GM18508 (cell line): Measurements from ENCODE around the gene CXorf58.
"Not testable (repeated sequence)": the region's sequence is repeated elsewhere in the genome, so short reads cannot be mapped to it uniquely, and the experiment has no call there.

Source experiments
- ATAC-seq: cut with Tn5 transposase; IDR thresholded peaks from one replicate; pipeline ENCODE4 v1.9.1; 2021; ENCODE audit warnings: moderate number of reproducible peaks; ENCODE audit not compliant: insufficient read depth, unreplicated experiment

Gene CXorf58

GRCh38 chrX:23907498-23908218 is at the start of gene CXorf58, which contains the start of gene APOO:
CXorf58 (plus strand) TSS chrX:23908006; CDS start chrX:23910303, 2,297 bp downstream.
APOO (minus strand) TSS chrX:23907938; CDS start chrX:23907702, 236 bp downstream.
- peak; percentile 68 for ATAC-seq

GRCh38 chrX:23859238-23859637 is 48.6 kb upstream of the CXorf58 start:
- not testable (repeated sequence) for ATAC-seq

- no peak for ATAC-seq
Measured at GRCh38 chrX:23861215-23861896, 46.5 kb upstream of the CXorf58 start.

- not testable (repeated sequence) for ATAC-seq
Measured at GRCh38 chrX:23861952-23862351, 45.9 kb upstream of the CXorf58 start.

- no peak for ATAC-seq
Measured at GRCh38 chrX:23864742-23865326, 43.0 kb upstream of the CXorf58 start.

GRCh38 chrX:23870041-23870440 is 37.8 kb upstream of the CXorf58 start:
- no peak for ATAC-seq

- no peak for ATAC-seq
Measured at GRCh38 chrX:23871905-23872546, 35.8 kb upstream of the CXorf58 start.

GRCh38 chrX:23879380-23880090 is 28.3 kb upstream of the CXorf58 start:
- ATAC-seq = no peak

GRCh38 chrX:23883737-23884354 is 24.0 kb upstream of the CXorf58 start:
- no peak for ATAC-seq

- ATAC-seq = no peak
Measured at GRCh38 chrX:23884427-23885024, 23.3 kb upstream of the CXorf58 start.

- no peak for ATAC-seq
Measured at GRCh38 chrX:23885803-23886202, 22.0 kb upstream of the CXorf58 start.

GRCh38 chrX:23887451-23887850 is 20.4 kb upstream of the CXorf58 start:
- ATAC-seq = no peak

- ATAC-seq = no peak
Measured at GRCh38 chrX:23887918-23888317, 19.9 kb upstream of the CXorf58 start.

GRCh38 chrX:23888887-23889501 is 18.8 kb upstream of the CXorf58 start:
- no peak for ATAC-seq

- no peak for ATAC-seq
Measured at GRCh38 chrX:23890933-23891332, 16.9 kb upstream of the CXorf58 start.

- ATAC-seq = not testable (repeated sequence)
Measured at GRCh38 chrX:23894993-23895392, 12.8 kb upstream of the CXorf58 start.

GRCh38 chrX:23896539-23896938 is 11.3 kb upstream of the CXorf58 start:
- not testable (repeated sequence) for ATAC-seq

- no peak for ATAC-seq
Measured at GRCh38 chrX:23896981-23897380, 10.8 kb upstream of the CXorf58 start.

- no peak for ATAC-seq
Measured at GRCh38 chrX:23898412-23898959, 9.3 kb upstream of the CXorf58 start.
